BJ (cell line): ENCODE results near the gene PRPF19. TPM values are rescaled to one million over a fixed set of nuclear protein-coding genes. Genes with fewer than 3 reads are reported as not detected.
"Not testable (repeated sequence)": the region's sequence is repeated elsewhere in the genome, so short reads cannot be mapped to it uniquely, and the experiment has no call there.

Source experiments
- CTCF ChIA-PET: fragments of 350-600 bp; formaldehyde crosslinking; extraction: SDS; loops from one replicate; lab custom pipeline; 2021; ENCODE audit warnings: antibody characterized with exemption, inconsistent platforms; lab: Yijun Ruan, JAX
- POLR2A ChIA-PET: fragments of 300-600 bp; sonication (Branson Sonifier 250); formaldehyde crosslinking; extraction: SDS; loops from one replicate; lab custom pipeline; 2021; ENCODE audit warnings: antibody characterized with exemption; lab: Charles Lee
- DNase-seq: peaks from one replicate; pipeline ENCODE4 v3.0.0-alpha.2; 2011; ENCODE audit warnings: low read depth
- H3K27me3 ChIP-seq: 2 replicates; pipeline ENCODE4 v1.6.0; 2011; ENCODE audit warnings: low read length; ENCODE audit not compliant: control insufficient read depth, insufficient read depth
- H3K36me3 ChIP-seq: 2 replicates; pipeline ENCODE4 v1.5.1; 2011; ENCODE audit warnings: low read length; ENCODE audit not compliant: control insufficient read depth, insufficient read depth
- H3K4me3 ChIP-seq: 2 replicates; pipeline ENCODE4 v1.5.1; 2011; ENCODE audit warnings: low read depth, mild to moderate bottlenecking, control low read depth, low read length
- polyA plus RNA-seq: library from polyadenylated mRNA; depleted of rRNA; stranded (reverse); fragments of >200 nt; gene quantifications from 2 replicates; pipeline ENCODE4 v1.2.3, GENCODE V29; 2011
- TF ChIP-seq, protein P1 (sequence below): IDR thresholded peaks from 2 replicates; pipeline ENCODE4 v1.5.1; 2011; ENCODE audit warnings: low read depth, mild to moderate bottlenecking, control low read depth, inconsistent platforms, low read length, moderate library complexity; ENCODE audit not compliant: insufficient read depth

PRPF19 gene
- polyA plus RNA-seq, 1 experiment: 48.6 TPM

DNA sequence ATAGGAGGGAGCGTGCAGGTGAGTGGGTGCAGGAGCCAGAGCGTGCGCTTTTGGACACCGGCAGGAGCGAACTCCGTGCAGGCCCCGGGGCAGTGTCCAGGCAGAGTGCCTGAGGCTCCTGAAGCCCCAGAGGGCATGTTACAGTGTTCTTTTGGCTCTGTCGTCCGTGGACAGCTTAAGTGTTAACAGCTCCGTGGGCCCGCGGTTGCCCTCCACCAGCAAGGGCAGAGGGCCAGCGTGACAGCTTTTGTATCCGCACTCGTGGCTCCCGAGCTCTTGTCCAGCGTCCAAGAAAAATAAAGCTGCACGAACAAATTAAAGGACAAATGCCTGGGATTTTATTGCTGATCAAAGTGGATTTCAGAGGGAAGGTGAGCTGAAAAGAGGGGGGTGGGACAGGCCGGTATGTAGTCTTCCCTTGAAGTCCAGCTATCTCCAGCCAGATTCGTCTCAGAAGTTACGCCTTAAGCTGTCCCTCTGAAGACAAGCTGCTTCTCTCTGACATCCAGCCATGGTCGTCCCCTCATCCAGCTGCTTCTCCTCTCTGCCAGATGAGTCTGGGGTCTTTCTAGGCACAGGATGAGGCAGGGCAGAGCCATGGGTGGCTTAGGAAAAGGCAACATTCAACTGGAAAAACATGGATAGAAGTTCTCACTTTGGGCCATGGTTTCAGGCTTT, 6.6 kb upstream of the PRPF19 start:
- DNase-seq: no peak
- Histone ChIP-seq H3K36me3 (no peaks in the 10 kb centered on the region), H3K4me3 (no peak overlapping the region), H3K27me3 (0 out of 2 replicates have a peak, but pooled peaks cover 3% of the 10 kb centered on the region)
- TF ChIP-seq, protein P1, sequence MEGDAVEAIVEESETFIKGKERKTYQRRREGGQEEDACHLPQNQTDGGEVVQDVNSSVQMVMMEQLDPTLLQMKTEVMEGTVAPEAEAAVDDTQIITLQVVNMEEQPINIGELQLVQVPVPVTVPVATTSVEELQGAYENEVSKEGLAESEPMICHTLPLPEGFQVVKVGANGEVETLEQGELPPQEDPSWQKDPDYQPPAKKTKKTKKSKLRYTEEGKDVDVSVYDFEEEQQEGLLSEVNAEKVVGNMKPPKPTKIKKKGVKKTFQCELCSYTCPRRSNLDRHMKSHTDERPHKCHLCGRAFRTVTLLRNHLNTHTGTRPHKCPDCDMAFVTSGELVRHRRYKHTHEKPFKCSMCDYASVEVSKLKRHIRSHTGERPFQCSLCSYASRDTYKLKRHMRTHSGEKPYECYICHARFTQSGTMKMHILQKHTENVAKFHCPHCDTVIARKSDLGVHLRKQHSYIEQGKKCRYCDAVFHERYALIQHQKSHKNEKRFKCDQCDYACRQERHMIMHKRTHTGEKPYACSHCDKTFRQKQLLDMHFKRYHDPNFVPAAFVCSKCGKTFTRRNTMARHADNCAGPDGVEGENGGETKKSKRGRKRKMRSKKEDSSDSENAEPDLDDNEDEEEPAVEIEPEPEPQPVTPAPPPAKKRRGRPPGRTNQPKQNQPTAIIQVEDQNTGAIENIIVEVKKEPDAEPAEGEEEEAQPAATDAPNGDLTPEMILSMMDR: no peak
- CTCF ChIA-PET: interaction anchor here (0.8 to 1.2 kb wide), 5 partner anchors 9 to 262 kb away, joined by 3 to 4 read pairs (median 3); partner anchors contain the start of gene TMEM132A
- POLR2A ChIA-PET: no interaction called here

DNA sequence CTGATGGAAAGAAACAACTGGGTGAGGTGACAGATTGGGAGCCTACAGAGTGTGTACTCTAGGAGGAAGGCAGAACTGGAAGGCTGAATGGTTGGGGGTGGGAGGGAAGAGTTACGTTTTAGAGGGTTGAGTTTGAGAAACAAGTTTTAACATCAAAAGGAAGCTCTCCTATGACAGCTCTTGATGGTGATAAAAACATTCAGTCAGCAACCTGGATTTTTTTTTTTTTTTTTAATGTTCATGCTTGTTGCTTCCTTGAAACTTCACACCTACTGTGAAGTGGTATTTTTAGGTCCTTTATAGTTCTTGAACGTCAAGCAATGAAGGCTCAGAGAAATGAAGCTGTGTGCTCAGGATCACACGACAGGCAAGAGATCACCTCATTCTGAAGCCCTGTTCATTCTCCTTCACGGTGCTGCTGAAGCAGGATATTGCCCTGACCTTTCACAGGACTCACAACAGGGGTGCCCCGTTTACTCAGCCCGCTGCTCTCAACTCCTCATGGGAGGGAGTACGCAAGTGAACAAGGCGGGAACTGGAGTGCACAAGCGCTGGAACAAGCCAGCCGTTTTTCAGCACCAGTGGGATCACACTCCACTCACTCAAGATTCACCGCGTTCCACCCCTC, 6.0 kb upstream of the PRPF19 start:
- no peaks in the 10 kb centered on the region for H3K36me3 ChIP-seq
- TF ChIP-seq, protein P1: no peak
- CTCF ChIA-PET: interaction anchor here (0.6 to 1.2 kb wide), 3 partner anchors 80 to 263 kb away, joined by 3 to 4 read pairs (median 3); no protein-coding TSS in a partner anchor
- H3K4me3 ChIP-seq: no peak overlapping the region
- POLR2A ChIA-PET: no interaction called here
- 0 out of 2 replicates have a peak, but pooled peaks cover 3% of the 10 kb centered on the region for H3K27me3 ChIP-seq
- no peak for DNase-seq

- DNase-seq: no peak
- TF ChIP-seq, protein P1: no peak
- ChIA-PET POLR2A (no interaction called here), CTCF (interaction anchor here (0.6 kb wide), 1 partner anchor 88 kb away, joined by 4 read pairs; no protein-coding TSS in a partner anchor)
- no peaks in the 10 kb centered on the region for H3K36me3 ChIP-seq
- H3K27me3 ChIP-seq: 0 out of 2 replicates have a peak, but pooled peaks cover 3% of the 10 kb centered on the region
- no peak overlapping the region for H3K4me3 ChIP-seq
These were observed 4.5 kb upstream of the PRPF19 start for GRCh38 chr11:60910711-60911380.

- DNase-seq: no peak
- no peaks in the 10 kb centered on the region for H3K36me3 ChIP-seq
- CTCF ChIA-PET: no interaction called here
- no peak overlapping the region for H3K4me3 ChIP-seq
- 0 out of 2 replicates have a peak, but pooled peaks cover 3% of the 10 kb centered on the region for H3K27me3 ChIP-seq
- TF ChIP-seq, protein P1: no peak
- POLR2A ChIA-PET: no interaction called here
These were observed 3.9 kb upstream of the PRPF19 start for GRCh38 chr11:60910281-60910687.

GRCh38 chr11:60909680-60910280, 3.4 kb upstream of the PRPF19 start:
- CTCF ChIA-PET: not testable (repeated sequence)

More at GRCh38 chr11:60909680-60910280, 3.4 kb upstream of the PRPF19 start:
- H3K36me3 ChIP-seq, POLR2A ChIA-PET, H3K4me3 ChIP-seq, DNase-seq, H3K27me3 ChIP-seq: not testable (repeated sequence)
